AG04450 (cell line): ENCODE data around the gene GDPGP1. TPM values are rescaled to one million over a fixed set of nuclear protein-coding genes. Genes with fewer than 3 reads are reported as not detected.

Source experiments
- CTCF ChIA-PET: fragments of 300-600, 350-600 bp; formaldehyde crosslinking; extraction: SDS; loops from one replicate; lab custom pipeline; 2022; ENCODE audit warnings: antibody characterized with exemption, inconsistent platforms; lab: Charles Lee
- POLR2A ChIA-PET: fragments of 350-600 bp; formaldehyde crosslinking; extraction: SDS; loops from one replicate; lab custom pipeline; 2021; ENCODE audit warnings: antibody characterized with exemption, inconsistent platforms; lab: Yijun Ruan, JAX
- DNase-seq: peaks from one replicate; pipeline ENCODE4 v3.0.0-alpha.2; 2011; ENCODE audit warnings: low read depth, low spot score
- H3K27ac ChIP-seq: one replicate; pipeline ENCODE4 v1.5.1; 2012; ENCODE audit warnings: low read depth, low read length, control low read depth
- H3K27me3 ChIP-seq: one replicate; pipeline ENCODE4 v1.6.0; 2012; ENCODE audit warnings: low read length; ENCODE audit not compliant: control insufficient read depth, insufficient read depth
- H3K4me3 ChIP-seq: 2 replicates; pipeline ENCODE4 v1.5.1; 2011; ENCODE audit warnings: mild to moderate bottlenecking, low read depth, low read length, control low read depth
- H3K9me3 ChIP-seq: 2 replicates; pipeline ENCODE4 v1.5.1; 2012; ENCODE audit warnings: low read length; ENCODE audit not compliant: control insufficient read depth, insufficient read depth
- polyA plus RNA-seq: library from polyadenylated mRNA; depleted of rRNA; stranded (reverse); fragments of >200 nt; gene quantifications from 2 replicates; pipeline ENCODE4 v1.2.3, GENCODE V29; 2011
- TF ChIP-seq, protein P1 (sequence below): IDR thresholded peaks from 2 replicates; pipeline ENCODE4 v1.5.1; 2011; ENCODE audit warnings: low read depth, low read length, control low read depth, inconsistent platforms

Gene GDPGP1
- polyA plus RNA-seq, 1 experiment = 2.7 TPM

DNA sequence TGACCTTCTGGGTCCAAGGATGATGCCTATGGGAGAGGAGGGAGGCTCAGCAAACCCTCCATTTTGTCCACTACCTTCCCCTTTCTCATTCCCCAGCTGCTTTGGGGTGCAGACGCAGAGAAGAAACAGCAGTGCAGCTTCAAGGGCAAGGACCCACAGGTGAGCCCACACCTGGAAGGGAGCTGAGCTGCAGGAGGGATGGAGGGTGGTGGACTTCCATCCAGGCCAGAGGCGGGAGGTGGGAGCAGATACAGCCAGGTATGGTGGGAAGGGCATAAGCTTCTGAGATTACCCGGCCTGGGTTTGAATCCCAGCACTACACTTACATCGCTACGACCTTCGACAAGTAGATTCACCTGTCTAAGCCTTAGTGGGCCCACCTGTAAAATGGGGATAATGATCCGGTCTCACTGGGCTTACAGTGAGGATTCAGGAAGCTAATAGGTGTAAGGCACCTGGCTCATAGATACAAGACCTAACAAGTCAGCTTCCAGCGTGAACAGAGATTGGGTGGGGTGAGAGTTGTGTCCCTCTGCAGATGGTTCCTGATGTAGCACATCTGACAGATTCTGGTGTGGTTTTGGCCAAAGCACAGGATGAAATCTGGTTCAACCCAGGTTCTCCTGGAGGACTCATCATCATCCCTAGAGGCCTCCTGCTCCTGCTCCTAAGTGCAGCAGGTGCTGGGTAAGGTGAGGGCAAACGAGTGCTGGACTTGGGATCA, 16.2 kb upstream of the GDPGP1 start:
- TF ChIP-seq, protein P1, sequence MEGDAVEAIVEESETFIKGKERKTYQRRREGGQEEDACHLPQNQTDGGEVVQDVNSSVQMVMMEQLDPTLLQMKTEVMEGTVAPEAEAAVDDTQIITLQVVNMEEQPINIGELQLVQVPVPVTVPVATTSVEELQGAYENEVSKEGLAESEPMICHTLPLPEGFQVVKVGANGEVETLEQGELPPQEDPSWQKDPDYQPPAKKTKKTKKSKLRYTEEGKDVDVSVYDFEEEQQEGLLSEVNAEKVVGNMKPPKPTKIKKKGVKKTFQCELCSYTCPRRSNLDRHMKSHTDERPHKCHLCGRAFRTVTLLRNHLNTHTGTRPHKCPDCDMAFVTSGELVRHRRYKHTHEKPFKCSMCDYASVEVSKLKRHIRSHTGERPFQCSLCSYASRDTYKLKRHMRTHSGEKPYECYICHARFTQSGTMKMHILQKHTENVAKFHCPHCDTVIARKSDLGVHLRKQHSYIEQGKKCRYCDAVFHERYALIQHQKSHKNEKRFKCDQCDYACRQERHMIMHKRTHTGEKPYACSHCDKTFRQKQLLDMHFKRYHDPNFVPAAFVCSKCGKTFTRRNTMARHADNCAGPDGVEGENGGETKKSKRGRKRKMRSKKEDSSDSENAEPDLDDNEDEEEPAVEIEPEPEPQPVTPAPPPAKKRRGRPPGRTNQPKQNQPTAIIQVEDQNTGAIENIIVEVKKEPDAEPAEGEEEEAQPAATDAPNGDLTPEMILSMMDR = no peak
- H3K9me3 ChIP-seq = no peaks in the 10 kb centered on the region; the same call in 1 of the 2 replicates
- H3K4me3 ChIP-seq = no peak overlapping the region
- ChIA-PET CTCF (interaction anchor here (1.4 kb wide), 1 partner anchor 14 kb away, joined by 6 read pairs; no protein-coding TSS in a partner anchor), POLR2A (interaction anchor here (1.2 kb wide), 1 partner anchor 76 kb away, joined by 3 read pairs; no protein-coding TSS in a partner anchor)
- H3K27me3 ChIP-seq = no peaks in the 10 kb centered on the region
- DNase-seq = no peak
- H3K27ac ChIP-seq = no peak overlapping the region

- TF ChIP-seq, protein P1 = peak; percentile 68
- no peak for DNase-seq
- Histone ChIP-seq H3K9me3 (no peaks in the 10 kb centered on the region; the same call in 1 of the 2 replicates), H3K27me3 (no peaks in the 10 kb centered on the region), H3K27ac (no peak overlapping the region), H3K4me3 (no peak overlapping the region)
- CTCF ChIA-PET = interaction anchor here (0.6 to 1.4 kb wide), 3 partner anchors 8 to 68 kb away, joined by 4 to 6 read pairs (median 5); no protein-coding TSS in a partner anchor
- POLR2A ChIA-PET = interaction anchor here (0.7 kb wide), 1 partner anchor 324 kb away, joined by 4 read pairs; no protein-coding TSS in a partner anchor
These were observed 14.4 kb upstream of the GDPGP1 start for GRCh38 chr15:90219421-90220141.

DNA sequence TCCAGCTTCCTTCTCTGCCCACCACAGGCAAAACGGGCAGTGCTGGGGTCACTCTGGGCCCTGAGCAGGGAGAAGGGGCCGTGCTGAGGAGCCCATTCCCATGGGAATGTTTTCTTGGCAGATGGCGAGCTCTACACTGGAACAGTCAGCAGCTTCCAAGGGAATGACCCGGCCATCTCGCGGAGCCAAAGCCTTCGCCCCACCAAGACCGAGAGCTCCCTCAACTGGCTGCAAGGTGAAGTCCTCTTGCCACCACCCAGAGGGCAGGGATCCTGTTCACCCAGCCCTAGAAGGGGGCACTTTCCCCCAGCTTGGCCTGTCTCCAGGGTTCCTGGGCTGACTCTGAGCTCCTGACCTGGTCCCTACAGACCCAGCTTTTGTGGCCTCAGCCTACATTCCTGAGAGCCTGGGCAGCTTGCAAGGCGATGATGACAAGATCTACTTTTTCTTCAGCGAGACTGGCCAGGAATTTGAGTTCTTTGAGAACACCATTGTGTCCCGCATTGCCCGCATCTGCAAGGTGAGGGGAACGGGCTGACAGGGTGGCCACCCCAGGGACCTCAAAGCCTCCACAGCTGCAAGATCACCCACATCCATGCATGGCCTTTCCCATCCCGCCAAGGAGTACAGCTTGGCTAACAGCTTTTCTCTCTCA, 12.6 kb upstream of the GDPGP1 start:
- Histone ChIP-seq H3K4me3 (no peak overlapping the region), H3K27me3 (no peaks in the 10 kb centered on the region), H3K27ac (peak overlapping the region; percentile 39), H3K9me3 (no peaks in the 10 kb centered on the region; the same call in 1 of the 2 replicates)
- TF ChIP-seq, protein P1 = peak; percentile 90
- CTCF ChIA-PET = interaction anchor here (0.6 to 2.7 kb wide), 38 partner anchors 9 to 397 kb away, joined by 3 to 36 read pairs (median 5); partner anchors contain the start of genes CIB1, GDPGP1, IDH2 and SEMA4B
- POLR2A ChIA-PET = interaction anchor here (0.5 to 1.2 kb wide), 4 partner anchors 12 to 120 kb away, joined by 3 to 6 read pairs (median 4); partner anchors contain the start of genes CIB1 and GDPGP1
- DNase-seq = peak; percentile 53

GRCh38 chr15:90222547-90222946, 11.5 kb upstream of the GDPGP1 start:
- TF ChIP-seq, protein P1 = no peak
- H3K27me3 ChIP-seq = no peaks in the 10 kb centered on the region
- H3K9me3 ChIP-seq = no peaks in the 10 kb centered on the region; the same call in 1 of the 2 replicates
- ChIA-PET CTCF (interaction anchor here (0.6 to 2.7 kb wide), 10 partner anchors 10 to 348 kb away, joined by 3 to 36 read pairs (median 6); partner anchors contain the start of genes CIB1 and GDPGP1), POLR2A (no interaction called here)
- DNase-seq = no peak
- no peak overlapping the region for H3K4me3 ChIP-seq
- H3K27ac ChIP-seq = no peak overlapping the region
